Calu3 (cell line): ENCODE measurements around the gene PHC2. TPM values are rescaled to one million over a fixed set of nuclear protein-coding genes. Genes with fewer than 3 reads are reported as not detected.

Experiments used
- BruUV-seq: library from RNA; stranded (reverse); fragments of 400-500 nt; replicated peaks from 2 replicates; lab custom pipeline; 2021; lab: Mats Ljungman, UMichigan
- CTCF ChIA-PET: fragments of 300-600 bp; sonication (Branson Sonifier 250); formaldehyde crosslinking; loops from one replicate; lab custom pipeline; 2022; ENCODE audit warnings: antibody characterized with exemption; lab: Charles Lee
- DNase-seq: peaks from one replicate; pipeline ENCODE4 v3.0.0; 2022
- H3K27ac Mint-ChIP-seq: one replicate; pipeline ENCODE4 v1.8.0; 2022; ENCODE audit warnings: mixed read lengths; ENCODE audit not compliant: unreplicated experiment
- H3K27me3 Mint-ChIP-seq: one replicate; pipeline ENCODE4 v1.8.0; 2022; ENCODE audit warnings: mixed read lengths; ENCODE audit not compliant: unreplicated experiment
- H3K36me3 Mint-ChIP-seq: one replicate; pipeline ENCODE4 v1.8.0; 2022; ENCODE audit warnings: mild to moderate bottlenecking, moderate library complexity, mixed read lengths; ENCODE audit not compliant: insufficient read depth, unreplicated experiment
- H3K4me1 Mint-ChIP-seq: one replicate; pipeline ENCODE4 v1.8.0; 2022; ENCODE audit warnings: mild to moderate bottlenecking, low read depth, mixed read lengths; ENCODE audit not compliant: unreplicated experiment
- H3K4me3 Mint-ChIP-seq: one replicate; pipeline ENCODE4 v1.8.0; 2022; ENCODE audit warnings: mild to moderate bottlenecking, low read depth, moderate library complexity, mixed read lengths; ENCODE audit not compliant: unreplicated experiment
- H3K9me3 Mint-ChIP-seq: one replicate; pipeline ENCODE4 v1.8.0; 2022; ENCODE audit warnings: low read depth, mixed read lengths; ENCODE audit not compliant: unreplicated experiment
- CTCF ChIP-seq: fragments of 200-600 bp; IDR thresholded peaks from one replicate; pipeline ENCODE4 v1.8.0; 2022; ENCODE audit warnings: antibody characterized with exemption; ENCODE audit not compliant: unreplicated experiment
- intact Hi-C: fragments of 100-400 bp; cut with micrococcal nuclease; formaldehyde crosslinking; loops from one replicate; pipeline ENCODE4 v1.10.0; 2022; ENCODE audit not compliant: unreplicated experiment
- total RNA-seq: library from RNA; stranded (reverse); gene quantifications from 2 replicates; pipeline ENCODE4 v1.2.3, GENCODE V29; 2022

The PHC2 gene
- total RNA-seq, 1 experiment from 2014 or later, result 59.5 TPM

- TF ChIP-seq CTCF, result no peak
- H3K27me3 Mint-ChIP-seq, result peaks cover 53% of the 10 kb centered on the region
- no peaks in the 10 kb centered on the region for H3K9me3 Mint-ChIP-seq
- intact Hi-C loops, result no loop called here
- H3K4me3 Mint-ChIP-seq, result no peak overlapping the region
- CTCF ChIA-PET, result interaction anchor here (1.2 kb wide), 1 partner anchor 49 kb away, joined by 3 read pairs; no protein-coding TSS in a partner anchor
- BruUV-seq, result no TSS peak
- H3K4me1 Mint-ChIP-seq, result no peaks in the 10 kb centered on the region
- H3K36me3 Mint-ChIP-seq, result no peaks in the 10 kb centered on the region
- H3K27ac Mint-ChIP-seq, result no peak overlapping the region
- DNase-seq, result no peak
Observed at GRCh38 chr1:33465316-33465715, 34.4 kb upstream of the PHC2 start.

- intact Hi-C loops, result no loop called here
- Mint-ChIP-seq H3K9me3 (no peaks in the 10 kb centered on the region), H3K27me3 (peaks cover 60% of the 10 kb centered on the region), H3K36me3 (no peaks in the 10 kb centered on the region), H3K27ac (no peak overlapping the region), H3K4me3 (no peak overlapping the region), H3K4me1 (no peaks in the 10 kb centered on the region)
- DNase-seq, result no peak
- no TSS peak for BruUV-seq
- TF ChIP-seq CTCF, result no peak
- CTCF ChIA-PET, result no interaction called here
Observed at GRCh38 chr1:33464552-33464951, 33.7 kb upstream of the PHC2 start.

DNA sequence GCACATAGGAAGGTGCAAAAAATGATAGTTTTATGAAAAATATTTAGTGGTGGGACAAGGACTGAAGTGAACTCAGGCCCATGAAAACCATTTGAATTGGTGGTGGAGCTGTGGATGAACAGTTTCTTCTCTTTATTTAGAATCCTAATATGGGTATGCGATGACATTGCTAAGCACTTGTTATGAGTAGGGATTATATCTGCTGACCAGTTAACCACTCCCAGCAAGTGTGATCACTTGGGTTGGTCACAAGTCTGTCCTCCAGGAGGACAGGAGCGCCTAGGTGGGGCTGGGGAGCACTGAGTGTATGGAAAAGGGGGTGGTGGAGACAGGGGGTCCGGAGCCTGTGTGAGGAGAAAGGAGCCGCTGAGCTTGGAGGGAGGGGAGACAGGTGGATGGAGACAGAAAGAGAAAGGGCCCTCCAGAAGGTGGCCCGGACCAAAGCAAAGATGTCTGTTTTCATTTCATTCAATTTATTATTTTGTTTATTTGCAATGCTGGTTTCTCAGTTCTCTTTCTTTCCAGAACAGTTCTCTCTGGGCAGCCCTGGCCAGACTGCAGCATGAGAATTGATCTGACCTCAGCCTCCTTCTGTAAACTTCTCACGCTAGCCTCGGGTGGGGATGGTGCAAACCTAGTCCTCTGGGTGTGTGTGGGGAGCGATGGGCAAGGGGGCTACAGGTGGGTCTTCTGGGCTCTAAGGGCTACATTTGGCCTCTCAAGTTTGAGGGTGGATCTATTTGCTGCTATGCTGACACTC lies 31.7 kb upstream of the PHC2 start:
- Mint-ChIP-seq H3K36me3 (no peaks in the 10 kb centered on the region), H3K27me3 (peaks cover 53% of the 10 kb centered on the region), H3K4me1 (peaks cover 9% of the 10 kb centered on the region), H3K27ac (no peak overlapping the region), H3K9me3 (no peaks in the 10 kb centered on the region), H3K4me3 (no peak overlapping the region)
- BruUV-seq, result no TSS peak
- no peak for DNase-seq
- TF ChIP-seq CTCF, result no peak
- CTCF ChIA-PET, result interaction anchor here (0.7 kb wide), 1 partner anchor 336 kb away, joined by 3 read pairs; no protein-coding TSS in a partner anchor
- intact Hi-C loops, result no loop called here

- Mint-ChIP-seq H3K4me3 (no peak overlapping the region), H3K9me3 (no peaks in the 10 kb centered on the region), H3K27ac (no peak overlapping the region), H3K36me3 (no peaks in the 10 kb centered on the region), H3K4me1 (peaks cover 9% of the 10 kb centered on the region), H3K27me3 (peaks cover 43% of the 10 kb centered on the region)
- CTCF ChIA-PET, result no interaction called here
- no peak for DNase-seq
- TF ChIP-seq CTCF, result no peak
- intact Hi-C loops, result no loop called here
- no TSS peak for BruUV-seq
Observed at GRCh38 chr1:33460947-33461629, 30.2 kb upstream of the PHC2 start.
